SK-N-SH treated with all-trans-retinoic acid at 6 μM for 48 hours (cell line): ENCODE data around the gene IFIT3.

Experiments used
- ATAC-seq: fragments of 200-7000 bp; cut with Tn5 transposase; 3 replicates; pipeline ENCODE4 v1.9.1; 2020; ENCODE audit warnings: mild to moderate bottlenecking, moderate library complexity
- ARNTL ChIP-seq: fragments of 450-650 bp; formaldehyde crosslinking; IDR thresholded peaks from 2 replicates; pipeline ENCODE4 v1.5.0; 2020; ENCODE audit warnings: low read depth, mild to moderate bottlenecking, moderate library complexity, borderline replicate concordance
- BACH2 ChIP-seq: fragments of 250-450 bp; sonication (Bioruptor Pico); IDR thresholded peaks from 2 replicates; pipeline ENCODE4 v1.9.0; 2021; ENCODE audit warnings: mild to moderate bottlenecking, borderline replicate concordance
- CSRNP3 ChIP-seq: fragments of 250-450 bp; sonication (Bioruptor Pico); IDR thresholded peaks from 2 replicates; pipeline ENCODE4 v1.5.1; 2021; ENCODE audit warnings: mild to moderate bottlenecking, moderate library complexity
- ESRRG ChIP-seq: fragments of 250-450 bp; sonication (Bioruptor Pico); IDR thresholded peaks from 2 replicates; pipeline ENCODE4 v1.6.1; 2021; ENCODE audit warnings: mild to moderate bottlenecking
- GLIS3 ChIP-seq: fragments of 250-450 bp; sonication (Bioruptor Pico); IDR thresholded peaks from 2 replicates; pipeline ENCODE4 v1.5.0; 2020; ENCODE audit warnings: mild to moderate bottlenecking, moderate library complexity
- ISL1 ChIP-seq: fragments of 250-450 bp; sonication (Bioruptor Pico); IDR thresholded peaks from 2 replicates; pipeline ENCODE4 v2.1.2; 2022; ENCODE audit warnings: mild to moderate bottlenecking, moderate library complexity
- OSR1 ChIP-seq: fragments of 250-450 bp; sonication (Bioruptor Pico); IDR thresholded peaks from 2 replicates; pipeline ENCODE4 v1.8.0; 2022; ENCODE audit warnings: moderate library complexity, mild to moderate bottlenecking, inconsistent platforms
- PPARA ChIP-seq: fragments of 250-450 bp; sonication (Bioruptor Pico); IDR thresholded peaks from 2 replicates; pipeline ENCODE4 v1.5.0; 2020; ENCODE audit warnings: mild to moderate bottlenecking, borderline replicate concordance
- RARB ChIP-seq: fragments of 250-450 bp; sonication (Bioruptor Pico); IDR thresholded peaks from 2 replicates; pipeline ENCODE4 v1.8.0; 2021; ENCODE audit warnings: mild to moderate bottlenecking, moderate library complexity
- SNAI2 ChIP-seq: fragments of 250-450 bp; sonication (Bioruptor Pico); IDR thresholded peaks from 2 replicates; pipeline ENCODE4 v1.5.0; 2020; ENCODE audit warnings: mild to moderate bottlenecking, moderate library complexity
- TCF4 ChIP-seq: fragments of 250-450 bp; sonication (Bioruptor Pico); IDR thresholded peaks from 2 replicates; pipeline ENCODE4 v1.8.0; 2021; ENCODE audit warnings: mild to moderate bottlenecking, moderate library complexity, borderline replicate concordance
- TOX ChIP-seq: fragments of 250-450 bp; sonication (Bioruptor Pico); IDR thresholded peaks from 2 replicates; pipeline ENCODE4 v1.8.0; 2021; ENCODE audit warnings: mild to moderate bottlenecking, moderate library complexity, borderline replicate concordance
- ZC3H10 ChIP-seq: fragments of 250-450 bp; sonication (Bioruptor Pico); IDR thresholded peaks from 2 replicates; pipeline ENCODE4 v1.5.1; 2021; ENCODE audit warnings: mild to moderate bottlenecking, moderate library complexity
- ZFP3 ChIP-seq: fragments of 250-450 bp; sonication (Bioruptor Pico); IDR thresholded peaks from 2 replicates; pipeline ENCODE4 v1.5.0; 2020; ENCODE audit warnings: mild to moderate bottlenecking, moderate library complexity
- ZFP30 ChIP-seq: fragments of 450-650 bp; formaldehyde crosslinking; IDR thresholded peaks from 2 replicates; pipeline ENCODE4 v1.5.0; 2022; ENCODE audit warnings: mild to moderate bottlenecking, moderate library complexity
- ZNF565 ChIP-seq: fragments of 450-650 bp; formaldehyde crosslinking; conservative IDR thresholded peaks from 2 replicates; pipeline ENCODE4 v1.5.0; 2020; ENCODE audit warnings: low read depth, mild to moderate bottlenecking, moderate library complexity
- ZNF70 ChIP-seq: fragments of 450-650 bp; formaldehyde crosslinking; IDR thresholded peaks from 2 replicates; pipeline ENCODE4 v1.5.0; 2020; ENCODE audit warnings: mild to moderate bottlenecking, moderate library complexity
- ZNF8 ChIP-seq: fragments of 450-650 bp; formaldehyde crosslinking; IDR thresholded peaks from 2 replicates; pipeline ENCODE4 v1.5.0; 2020; ENCODE audit warnings: mild to moderate bottlenecking, moderate library complexity
- TF ChIP-seq, protein P1 (sequence below): fragments of 250-450 bp; sonication (Bioruptor Pico); IDR thresholded peaks from 2 replicates; pipeline ENCODE4 v1.5.0; 2020; ENCODE audit warnings: mild to moderate bottlenecking, moderate library complexity
- TF ChIP-seq, protein P2 (sequence below): fragments of 250-450 bp; sonication (Bioruptor Pico); IDR thresholded peaks from 2 replicates; pipeline ENCODE4 v1.5.1; 2020; ENCODE audit warnings: low read depth, mild to moderate bottlenecking, moderate library complexity
- TF ChIP-seq, protein P3 (sequence below): fragments of 250-450 bp; sonication (Bioruptor Pico); IDR thresholded peaks from 2 replicates; pipeline ENCODE4 v1.8.0; 2021; ENCODE audit warnings: low read depth, mild to moderate bottlenecking, moderate library complexity, borderline replicate concordance

Gene IFIT3

DNA sequence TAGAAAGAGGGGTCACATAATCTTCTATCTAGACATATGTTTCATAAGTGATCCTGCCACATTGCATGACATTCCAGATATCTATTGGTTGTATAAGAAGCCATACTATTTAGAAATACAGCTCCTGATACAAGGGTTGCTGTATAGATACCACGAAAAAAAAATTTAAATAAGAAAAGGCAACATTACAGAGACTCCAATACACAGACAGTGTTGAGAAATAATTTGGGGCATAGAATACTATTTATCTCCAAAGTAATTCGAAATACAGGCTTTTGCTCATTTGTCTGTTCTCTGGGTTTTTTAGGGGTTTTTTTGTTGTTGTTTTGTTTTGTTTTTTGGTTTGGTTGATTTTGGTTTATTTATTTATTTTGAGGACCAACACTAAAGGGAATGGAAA, 23.4 kb upstream of the IFIT3 start:
- ATAC-seq: no peak
- TF ChIP-seq CSRNP3 (CRISPR knock-in tag): no peak
- no peak for TF ChIP-seq ARNTL (CRISPR knock-in tag)
- no peak for TF ChIP-seq ZC3H10 (CRISPR knock-in tag)
- TF ChIP-seq TOX (CRISPR knock-in tag): no peak
- no peak for TF ChIP-seq SNAI2 (CRISPR knock-in tag)
- TF ChIP-seq RARB (CRISPR knock-in tag): no peak
- no peak for TF ChIP-seq ZNF70 (CRISPR knock-in tag)
- no peak for TF ChIP-seq TCF4 (CRISPR knock-in tag)
- no peak for TF ChIP-seq GLIS3
- TF ChIP-seq ISL1: no peak
- TF ChIP-seq, all 23 proteins: peak for 0

DNA sequence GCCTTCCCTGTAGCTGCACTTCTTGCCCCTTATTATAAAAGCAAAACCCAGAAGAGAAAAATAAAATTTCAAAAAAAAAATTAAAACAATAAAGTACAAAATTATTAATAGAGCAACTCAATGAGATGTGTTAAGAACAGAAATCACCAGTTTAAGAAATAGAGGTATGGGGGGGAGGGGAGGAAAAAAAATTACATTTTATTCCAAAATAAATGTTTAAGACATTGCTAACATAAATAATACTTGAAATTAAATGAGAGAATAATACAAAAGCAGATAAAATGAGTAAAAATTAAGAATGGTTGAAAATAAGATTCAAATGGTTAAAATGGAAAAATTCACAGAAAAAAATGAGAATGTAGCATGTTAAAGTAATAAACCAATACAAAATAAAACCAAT, 22.9 kb upstream of the IFIT3 start:
- ATAC-seq: no peak
- TF ChIP-seq TOX (CRISPR knock-in tag) (no peak), ARNTL (CRISPR knock-in tag) (no peak), ZNF565 (no peak), CSRNP3 (CRISPR knock-in tag) (no peak), ZNF70 (CRISPR knock-in tag) (no peak), RARB (CRISPR knock-in tag) (no peak), ESRRG (no peak), ZFP30 (CRISPR knock-in tag) (no peak), TCF4 (CRISPR knock-in tag) (no peak), PPARA (CRISPR knock-in tag) (no peak), ZNF8 (no peak), SNAI2 (CRISPR knock-in tag) (no peak), GLIS3 (no peak)
- TF ChIP-seq, protein P1, sequence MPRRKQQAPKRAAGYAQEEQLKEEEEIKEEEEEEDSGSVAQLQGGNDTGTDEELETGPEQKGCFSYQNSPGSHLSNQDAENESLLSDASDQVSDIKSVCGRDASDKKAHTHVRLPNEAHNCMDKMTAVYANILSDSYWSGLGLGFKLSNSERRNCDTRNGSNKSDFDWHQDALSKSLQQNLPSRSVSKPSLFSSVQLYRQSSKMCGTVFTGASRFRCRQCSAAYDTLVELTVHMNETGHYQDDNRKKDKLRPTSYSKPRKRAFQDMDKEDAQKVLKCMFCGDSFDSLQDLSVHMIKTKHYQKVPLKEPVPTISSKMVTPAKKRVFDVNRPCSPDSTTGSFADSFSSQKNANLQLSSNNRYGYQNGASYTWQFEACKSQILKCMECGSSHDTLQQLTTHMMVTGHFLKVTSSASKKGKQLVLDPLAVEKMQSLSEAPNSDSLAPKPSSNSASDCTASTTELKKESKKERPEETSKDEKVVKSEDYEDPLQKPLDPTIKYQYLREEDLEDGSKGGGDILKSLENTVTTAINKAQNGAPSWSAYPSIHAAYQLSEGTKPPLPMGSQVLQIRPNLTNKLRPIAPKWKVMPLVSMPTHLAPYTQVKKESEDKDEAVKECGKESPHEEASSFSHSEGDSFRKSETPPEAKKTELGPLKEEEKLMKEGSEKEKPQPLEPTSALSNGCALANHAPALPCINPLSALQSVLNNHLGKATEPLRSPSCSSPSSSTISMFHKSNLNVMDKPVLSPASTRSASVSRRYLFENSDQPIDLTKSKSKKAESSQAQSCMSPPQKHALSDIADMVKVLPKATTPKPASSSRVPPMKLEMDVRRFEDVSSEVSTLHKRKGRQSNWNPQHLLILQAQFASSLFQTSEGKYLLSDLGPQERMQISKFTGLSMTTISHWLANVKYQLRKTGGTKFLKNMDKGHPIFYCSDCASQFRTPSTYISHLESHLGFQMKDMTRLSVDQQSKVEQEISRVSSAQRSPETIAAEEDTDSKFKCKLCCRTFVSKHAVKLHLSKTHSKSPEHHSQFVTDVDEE: no peak
- TF ChIP-seq, protein P2, sequence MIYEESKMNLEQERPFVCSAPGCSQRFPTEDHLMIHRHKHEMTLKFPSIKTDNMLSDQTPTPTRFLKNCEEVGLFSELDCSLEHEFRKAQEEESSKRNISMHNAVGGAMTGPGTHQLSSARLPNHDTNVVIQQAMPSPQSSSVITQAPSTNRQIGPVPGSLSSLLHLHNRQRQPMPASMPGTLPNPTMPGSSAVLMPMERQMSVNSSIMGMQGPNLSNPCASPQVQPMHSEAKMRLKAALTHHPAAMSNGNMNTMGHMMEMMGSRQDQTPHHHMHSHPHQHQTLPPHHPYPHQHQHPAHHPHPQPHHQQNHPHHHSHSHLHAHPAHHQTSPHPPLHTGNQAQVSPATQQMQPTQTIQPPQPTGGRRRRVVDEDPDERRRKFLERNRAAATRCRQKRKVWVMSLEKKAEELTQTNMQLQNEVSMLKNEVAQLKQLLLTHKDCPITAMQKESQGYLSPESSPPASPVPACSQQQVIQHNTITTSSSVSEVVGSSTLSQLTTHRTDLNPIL (CRISPR knock-in tag): no peak
- TF ChIP-seq, protein P3, sequence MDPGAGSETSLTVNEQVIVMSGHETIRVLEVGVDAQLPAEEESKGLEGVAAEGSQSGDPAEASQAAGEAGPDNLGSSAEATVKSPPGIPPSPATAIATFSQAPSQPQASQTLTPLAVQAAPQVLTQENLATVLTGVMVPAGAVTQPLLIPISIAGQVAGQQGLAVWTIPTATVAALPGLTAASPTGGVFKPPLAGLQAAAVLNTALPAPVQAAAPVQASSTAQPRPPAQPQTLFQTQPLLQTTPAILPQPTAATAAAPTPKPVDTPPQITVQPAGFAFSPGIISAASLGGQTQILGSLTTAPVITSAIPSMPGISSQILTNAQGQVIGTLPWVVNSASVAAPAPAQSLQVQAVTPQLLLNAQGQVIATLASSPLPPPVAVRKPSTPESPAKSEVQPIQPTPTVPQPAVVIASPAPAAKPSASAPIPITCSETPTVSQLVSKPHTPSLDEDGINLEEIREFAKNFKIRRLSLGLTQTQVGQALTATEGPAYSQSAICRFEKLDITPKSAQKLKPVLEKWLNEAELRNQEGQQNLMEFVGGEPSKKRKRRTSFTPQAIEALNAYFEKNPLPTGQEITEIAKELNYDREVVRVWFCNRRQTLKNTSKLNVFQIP: no peak
- TF ChIP-seq, all 23 proteins: peak for 0

DNA sequence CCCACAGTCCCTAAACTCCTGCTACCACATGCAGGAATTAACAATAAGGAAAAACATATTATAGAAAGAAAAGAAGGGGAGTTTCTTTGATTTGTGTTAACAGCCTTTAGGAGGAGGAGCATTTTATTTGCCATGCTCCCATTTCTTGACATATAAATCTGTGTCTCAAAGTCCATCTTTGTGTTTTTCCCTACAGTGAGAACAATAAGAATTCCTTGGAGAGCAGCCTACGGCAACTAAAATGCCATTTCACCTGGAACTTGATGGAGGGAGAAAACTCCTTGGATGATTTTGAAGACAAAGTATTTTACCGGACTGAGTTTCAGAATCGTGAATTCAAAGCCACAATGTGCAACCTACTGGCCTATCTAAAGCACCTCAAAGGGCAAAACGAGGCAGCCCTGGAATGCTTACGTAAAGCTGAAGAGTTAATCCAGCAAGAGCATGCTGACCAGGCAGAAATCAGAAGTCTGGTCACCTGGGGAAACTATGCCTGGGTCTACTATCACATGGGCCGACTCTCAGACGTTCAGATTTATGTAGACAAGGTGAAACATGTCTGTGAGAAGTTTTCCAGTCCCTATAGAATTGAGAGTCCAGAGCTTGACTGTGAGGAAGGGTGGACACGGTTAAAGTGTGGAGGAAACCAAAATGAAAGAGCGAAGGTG, 21.9 kb upstream of the IFIT3 start:
- no peak for ATAC-seq
- TF ChIP-seq TCF4 (CRISPR knock-in tag) (no peak), ZFP30 (CRISPR knock-in tag) (no peak), ZFP3 (no peak), ISL1 (no peak), ZNF8 (no peak), BACH2 (CRISPR knock-in tag) (no peak), SNAI2 (CRISPR knock-in tag) (no peak), OSR1 (CRISPR knock-in tag) (no peak), TOX (CRISPR knock-in tag) (no peak), ARNTL (CRISPR knock-in tag) (no peak), PPARA (CRISPR knock-in tag) (no peak), ESRRG (no peak), ZNF565 (no peak)
- TF ChIP-seq, protein P3: no peak
- TF ChIP-seq, protein P1: no peak
